GM23338 (cell line): Measurements from ENCODE around the gene GADD45B.
"Not testable (repeated sequence)": the region's sequence is repeated elsewhere in the genome, so short reads cannot be mapped to it uniquely, and the experiment has no call there.

Experiments used
- CREB1 ChIP-seq: fragments of 250-450 bp; sonication (Bioruptor Pico); IDR thresholded peaks from 2 replicates; pipeline ENCODE4 v1.5.0; 2020; ENCODE audit warnings: low read depth, mild to moderate bottlenecking, moderate library complexity
- EZH2 ChIP-seq: fragments of 200-600 bp; sonication (generic); IDR thresholded peaks from one replicate; pipeline ENCODE4 v1.8.0; 2017; ENCODE audit warnings: antibody characterized with exemption, mild to moderate bottlenecking, low read depth; ENCODE audit not compliant: unreplicated experiment
- EZH2phosphoT487 ChIP-seq: fragments of 200-600 bp; sonication (generic); IDR thresholded peaks from one replicate; pipeline ENCODE4 v1.8.1; 2018; ENCODE audit warnings: antibody characterized with exemption; ENCODE audit not compliant: unreplicated experiment
- JUNB ChIP-seq: IDR thresholded peaks from one replicate; pipeline ENCODE4 v1.6.1; 2016; ENCODE audit warnings: antibody characterized with exemption; ENCODE audit not compliant: unreplicated experiment
- NANOG ChIP-seq: IDR thresholded peaks from 2 replicates; pipeline ENCODE4 v1.6.1; 2016; ENCODE audit warnings: antibody characterized with exemption, borderline replicate concordance
- POLR2AphosphoS5 ChIP-seq: IDR thresholded peaks from 2 replicates; pipeline ENCODE4 v1.6.1; 2016; ENCODE audit warnings: antibody characterized with exemption, low read depth
- STAT1 ChIP-seq: IDR thresholded peaks from one replicate; pipeline ENCODE4 v1.6.1; 2016; ENCODE audit warnings: antibody characterized with exemption; ENCODE audit not compliant: unreplicated experiment
- ZNF114 ChIP-seq: fragments of 250-450 bp; sonication (Bioruptor Pico); IDR thresholded peaks from 2 replicates; pipeline ENCODE4 v1.5.0; 2020; ENCODE audit warnings: mild to moderate bottlenecking, moderate library complexity
- ZNF331 ChIP-seq: fragments of 250-450 bp; sonication (Bioruptor Pico); IDR thresholded peaks from 2 replicates; pipeline ENCODE4 v1.5.0; 2020; ENCODE audit warnings: low read depth, mild to moderate bottlenecking, moderate library complexity
- TF ChIP-seq, protein P1 (sequence below), 2 experiments: fragments of 200-600 bp in 1 of 2; sonication (generic) in 1 of 2; conservative IDR thresholded peaks; 2 replicates each; pipeline versions ENCODE4 v1.5.1 to v1.6.1; 2016 to 2017; ENCODE audit warnings: antibody characterized with exemption in 2 of 2, low read depth in 2 of 2, mild to moderate bottlenecking in 2 of 2, moderate library complexity in 1 of 2
- TF ChIP-seq, protein P2 (sequence below): IDR thresholded peaks from one replicate; pipeline ENCODE4 v1.6.1; 2018; ENCODE audit warnings: antibody characterized with exemption; ENCODE audit not compliant: unreplicated experiment
- TF ChIP-seq, protein P3 (sequence below): IDR thresholded peaks from 2 replicates; pipeline ENCODE4 v1.6.1; 2016; ENCODE audit warnings: antibody characterized with exemption

DNA sequence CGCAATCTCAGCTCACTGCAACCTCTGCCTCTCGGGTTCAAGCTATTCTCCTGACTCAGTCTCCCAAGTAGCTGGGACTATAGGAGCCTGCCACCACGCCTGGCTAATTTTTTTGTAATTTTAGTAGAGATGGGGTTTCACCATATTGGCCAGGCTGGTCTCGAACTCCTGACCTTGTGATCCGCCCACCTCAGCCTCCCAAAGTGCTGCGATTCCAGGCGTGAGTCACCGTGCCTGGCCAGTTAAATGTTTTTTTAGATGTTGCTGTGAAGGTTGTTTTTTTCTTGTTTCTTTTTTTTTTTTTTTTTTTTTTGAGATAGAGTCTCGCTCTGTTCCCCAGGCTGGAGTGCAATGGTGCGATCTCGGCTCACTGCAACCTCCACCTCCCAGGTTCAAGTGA lies 42.9 kb downstream of the GADD45B start:
- TF ChIP-seq, protein P1, sequence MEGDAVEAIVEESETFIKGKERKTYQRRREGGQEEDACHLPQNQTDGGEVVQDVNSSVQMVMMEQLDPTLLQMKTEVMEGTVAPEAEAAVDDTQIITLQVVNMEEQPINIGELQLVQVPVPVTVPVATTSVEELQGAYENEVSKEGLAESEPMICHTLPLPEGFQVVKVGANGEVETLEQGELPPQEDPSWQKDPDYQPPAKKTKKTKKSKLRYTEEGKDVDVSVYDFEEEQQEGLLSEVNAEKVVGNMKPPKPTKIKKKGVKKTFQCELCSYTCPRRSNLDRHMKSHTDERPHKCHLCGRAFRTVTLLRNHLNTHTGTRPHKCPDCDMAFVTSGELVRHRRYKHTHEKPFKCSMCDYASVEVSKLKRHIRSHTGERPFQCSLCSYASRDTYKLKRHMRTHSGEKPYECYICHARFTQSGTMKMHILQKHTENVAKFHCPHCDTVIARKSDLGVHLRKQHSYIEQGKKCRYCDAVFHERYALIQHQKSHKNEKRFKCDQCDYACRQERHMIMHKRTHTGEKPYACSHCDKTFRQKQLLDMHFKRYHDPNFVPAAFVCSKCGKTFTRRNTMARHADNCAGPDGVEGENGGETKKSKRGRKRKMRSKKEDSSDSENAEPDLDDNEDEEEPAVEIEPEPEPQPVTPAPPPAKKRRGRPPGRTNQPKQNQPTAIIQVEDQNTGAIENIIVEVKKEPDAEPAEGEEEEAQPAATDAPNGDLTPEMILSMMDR (conservative IDR thresholded peaks at IDR 0.05; ENCODE audit: low read depth in 2 of 2), result not testable (repeated sequence)
- not testable (repeated sequence) for TF ChIP-seq CREB1; EZH2; JUNB; POLR2AphosphoS5; EZH2phosphoT487; STAT1; ZNF331; NANOG; ZNF114 (CRISPR knock-in tag)
- TF ChIP-seq, protein P2, sequence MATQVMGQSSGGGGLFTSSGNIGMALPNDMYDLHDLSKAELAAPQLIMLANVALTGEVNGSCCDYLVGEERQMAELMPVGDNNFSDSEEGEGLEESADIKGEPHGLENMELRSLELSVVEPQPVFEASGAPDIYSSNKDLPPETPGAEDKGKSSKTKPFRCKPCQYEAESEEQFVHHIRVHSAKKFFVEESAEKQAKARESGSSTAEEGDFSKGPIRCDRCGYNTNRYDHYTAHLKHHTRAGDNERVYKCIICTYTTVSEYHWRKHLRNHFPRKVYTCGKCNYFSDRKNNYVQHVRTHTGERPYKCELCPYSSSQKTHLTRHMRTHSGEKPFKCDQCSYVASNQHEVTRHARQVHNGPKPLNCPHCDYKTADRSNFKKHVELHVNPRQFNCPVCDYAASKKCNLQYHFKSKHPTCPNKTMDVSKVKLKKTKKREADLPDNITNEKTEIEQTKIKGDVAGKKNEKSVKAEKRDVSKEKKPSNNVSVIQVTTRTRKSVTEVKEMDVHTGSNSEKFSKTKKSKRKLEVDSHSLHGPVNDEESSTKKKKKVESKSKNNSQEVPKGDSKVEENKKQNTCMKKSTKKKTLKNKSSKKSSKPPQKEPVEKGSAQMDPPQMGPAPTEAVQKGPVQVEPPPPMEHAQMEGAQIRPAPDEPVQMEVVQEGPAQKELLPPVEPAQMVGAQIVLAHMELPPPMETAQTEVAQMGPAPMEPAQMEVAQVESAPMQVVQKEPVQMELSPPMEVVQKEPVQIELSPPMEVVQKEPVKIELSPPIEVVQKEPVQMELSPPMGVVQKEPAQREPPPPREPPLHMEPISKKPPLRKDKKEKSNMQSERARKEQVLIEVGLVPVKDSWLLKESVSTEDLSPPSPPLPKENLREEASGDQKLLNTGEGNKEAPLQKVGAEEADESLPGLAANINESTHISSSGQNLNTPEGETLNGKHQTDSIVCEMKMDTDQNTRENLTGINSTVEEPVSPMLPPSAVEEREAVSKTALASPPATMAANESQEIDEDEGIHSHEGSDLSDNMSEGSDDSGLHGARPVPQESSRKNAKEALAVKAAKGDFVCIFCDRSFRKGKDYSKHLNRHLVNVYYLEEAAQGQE, result not testable (repeated sequence)
- TF ChIP-seq, protein P3, sequence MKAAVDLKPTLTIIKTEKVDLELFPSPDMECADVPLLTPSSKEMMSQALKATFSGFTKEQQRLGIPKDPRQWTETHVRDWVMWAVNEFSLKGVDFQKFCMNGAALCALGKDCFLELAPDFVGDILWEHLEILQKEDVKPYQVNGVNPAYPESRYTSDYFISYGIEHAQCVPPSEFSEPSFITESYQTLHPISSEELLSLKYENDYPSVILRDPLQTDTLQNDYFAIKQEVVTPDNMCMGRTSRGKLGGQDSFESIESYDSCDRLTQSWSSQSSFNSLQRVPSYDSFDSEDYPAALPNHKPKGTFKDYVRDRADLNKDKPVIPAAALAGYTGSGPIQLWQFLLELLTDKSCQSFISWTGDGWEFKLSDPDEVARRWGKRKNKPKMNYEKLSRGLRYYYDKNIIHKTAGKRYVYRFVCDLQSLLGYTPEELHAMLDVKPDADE, result not testable (repeated sequence)
